ENCODE data around the gene PACRG.

The PACRG gene

GRCh38 chr6:163207431-163208383, 479.9 kb downstream of the PACRG start:
- DNase-seq (ENCODE audit: low spot score): no peak

GRCh38 chr6:163209005-163209404, 481.2 kb downstream of the PACRG start:
- DNase-seq (ENCODE audit: low spot score): no peak

DNA sequence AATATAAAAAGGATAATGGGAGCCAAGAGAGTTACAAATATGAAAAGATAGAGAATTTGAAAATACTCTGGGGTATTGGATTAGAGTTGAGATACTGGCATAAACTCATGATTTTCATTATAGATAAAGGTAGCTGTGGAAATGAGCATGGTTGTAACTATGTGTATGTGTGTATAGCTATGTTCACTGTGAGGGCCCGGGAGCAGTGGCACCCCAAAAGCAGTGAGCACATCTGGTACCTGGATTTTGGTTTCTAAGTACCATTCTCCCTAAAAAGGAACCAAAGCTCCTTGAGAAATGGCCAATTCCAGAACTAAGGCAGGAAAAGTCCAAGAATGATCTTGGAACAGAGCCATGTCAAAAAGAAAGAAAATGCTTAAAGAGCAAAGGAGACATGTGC, 484.3 kb downstream of the PACRG start:
- no peak for DNase-seq (ENCODE audit: low spot score)

DNA sequence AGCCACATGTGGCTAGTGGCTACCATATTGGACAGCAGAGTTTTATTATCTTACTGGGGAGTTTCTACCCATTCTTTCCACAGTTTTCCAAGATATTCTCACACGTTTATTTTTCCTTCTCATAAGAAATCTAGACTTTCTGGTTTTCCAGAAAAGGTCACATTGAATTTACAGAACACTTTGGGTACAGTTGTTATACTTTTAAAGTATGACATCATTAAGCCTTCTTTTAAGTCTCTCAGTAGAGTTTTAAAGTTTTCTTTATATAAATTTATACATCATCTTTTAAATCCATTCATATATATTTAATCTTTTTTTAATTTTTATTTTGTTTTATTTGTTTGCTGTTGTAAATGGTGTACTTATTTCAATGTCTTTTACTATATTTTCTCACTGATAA, 486.5 kb downstream of the PACRG start:
- DNase-seq (ENCODE audit: low spot score): no peak

DNA sequence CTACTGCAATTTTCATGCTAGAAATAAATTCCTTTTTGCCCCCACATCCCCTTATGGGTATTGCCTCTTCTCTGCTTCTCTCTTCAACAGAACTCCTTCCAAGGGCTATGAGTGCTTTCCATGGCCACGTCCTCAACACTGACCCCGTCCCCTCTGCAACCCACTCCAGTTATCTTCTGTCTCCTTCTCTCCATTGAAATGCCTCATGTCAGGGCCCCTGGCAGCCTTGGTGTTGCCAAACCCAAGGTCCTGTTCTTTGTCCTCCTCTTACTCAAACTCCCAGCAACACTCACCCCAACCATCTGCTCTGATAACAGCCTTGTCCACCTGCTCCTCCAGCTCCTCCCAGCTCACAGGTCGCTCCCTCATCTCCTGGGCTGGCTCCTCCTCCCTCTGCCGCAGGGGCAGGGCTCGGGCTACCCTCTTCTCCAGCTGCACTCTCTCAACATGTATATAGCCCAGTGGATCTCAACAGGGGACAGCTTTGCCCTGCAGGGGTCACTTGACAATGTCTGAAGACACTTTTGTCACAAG, 490.7 kb downstream of the PACRG start:
- no peak for DNase-seq (ENCODE audit: low spot score)

DNA sequence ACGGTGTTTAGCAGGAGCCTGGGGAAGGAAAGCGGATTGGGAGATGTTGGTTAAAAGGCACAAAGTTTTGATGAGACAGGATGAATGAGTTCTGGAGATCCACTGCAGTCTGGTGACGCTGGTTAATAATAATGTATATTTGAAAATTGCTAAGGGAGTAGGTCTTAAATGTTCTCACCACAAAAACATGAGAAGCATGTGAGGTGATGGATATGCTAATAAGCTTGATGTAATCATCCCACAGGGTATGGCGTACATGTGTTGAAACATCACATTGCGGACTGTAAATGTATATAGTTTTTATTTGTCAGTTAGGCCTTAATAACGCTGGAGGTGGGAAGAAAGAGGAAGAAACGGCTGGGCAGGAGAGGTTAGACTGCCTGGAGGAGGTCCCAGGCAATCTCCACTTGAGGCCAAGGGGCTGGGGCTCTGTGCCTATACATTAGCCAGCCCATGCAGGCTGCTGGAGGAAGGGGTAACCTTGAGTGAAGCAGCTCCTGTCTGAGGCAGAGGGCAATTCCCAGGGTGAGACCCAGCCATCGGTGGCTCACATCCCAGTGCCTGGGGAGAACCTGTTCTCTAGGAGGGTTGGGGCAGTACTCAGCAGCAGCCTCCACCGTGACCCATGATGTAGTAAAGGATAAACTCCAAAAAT, 498.5 kb downstream of the PACRG start:
- no peak for DNase-seq (ENCODE audit: low spot score)

- no peak for DNase-seq (ENCODE audit: low spot score)
These were observed 499.2 kb downstream of the PACRG start for GRCh38 chr6:163226836-163227485.

DNA sequence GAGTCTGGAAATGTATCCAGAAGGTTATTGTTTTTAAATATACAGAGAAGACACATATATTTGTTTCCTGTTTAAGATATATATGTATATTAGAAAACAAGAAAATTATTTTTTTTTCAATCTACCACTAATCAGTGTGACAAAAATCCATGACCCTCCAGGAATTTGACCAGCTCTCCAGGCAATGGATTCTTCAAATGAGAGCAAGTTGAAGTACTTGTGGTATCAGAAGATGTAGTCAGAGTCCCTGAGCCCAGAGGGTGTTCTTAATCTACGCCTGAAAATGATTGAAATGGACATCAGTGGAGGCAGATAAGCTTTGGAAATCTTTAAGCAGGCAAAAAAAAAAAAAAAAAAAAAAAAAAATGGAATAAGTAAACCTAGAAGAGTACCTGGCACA, 500.3 kb downstream of the PACRG start:
- no peak for DNase-seq (ENCODE audit: low spot score)

GRCh38 chr6:163229050-163229449, 501.3 kb downstream of the PACRG start:
- DNase-seq (ENCODE audit: low spot score): no peak

- DNase-seq (ENCODE audit: low spot score): no peak
These were observed 503.1 kb downstream of the PACRG start for GRCh38 chr6:163230901-163231300.

- no peak for DNase-seq (ENCODE audit: low spot score)
These were observed 503.7 kb downstream of the PACRG start for GRCh38 chr6:163231356-163232014.

DNA sequence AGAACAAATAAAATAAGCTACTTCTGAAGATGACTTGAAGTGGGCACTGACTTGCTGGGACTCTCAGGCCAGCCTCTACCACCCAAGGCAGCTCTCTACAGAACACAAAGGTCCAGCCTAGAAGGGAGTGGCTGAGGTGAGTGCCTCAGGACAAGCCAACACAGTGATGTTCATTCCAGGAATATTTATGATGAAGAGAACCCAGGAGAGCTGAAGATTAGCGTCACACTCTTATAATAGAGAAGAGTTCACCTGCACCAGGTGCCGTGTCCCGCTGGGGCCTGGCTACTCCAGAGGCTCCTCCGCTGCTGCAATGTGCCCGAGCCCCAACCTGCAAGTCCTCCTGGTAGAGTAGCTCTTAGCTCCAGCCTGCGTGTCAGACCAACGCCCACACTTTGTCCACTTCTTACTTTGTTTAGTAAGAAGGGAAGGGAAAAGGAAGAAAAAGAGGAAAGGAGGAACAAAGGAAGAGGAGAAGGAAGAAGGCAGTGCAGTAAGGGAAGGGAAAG, 504.3 kb downstream of the PACRG start:
- no peak for DNase-seq (ENCODE audit: low spot score)

GRCh38 chr6:163232649-163233048, 504.9 kb downstream of the PACRG start:
- no peak for DNase-seq (ENCODE audit: low spot score)

GRCh38 chr6:163237110-163237509, 509.3 kb downstream of the PACRG start:
- DNase-seq (ENCODE audit: low spot score): no peak

DNA sequence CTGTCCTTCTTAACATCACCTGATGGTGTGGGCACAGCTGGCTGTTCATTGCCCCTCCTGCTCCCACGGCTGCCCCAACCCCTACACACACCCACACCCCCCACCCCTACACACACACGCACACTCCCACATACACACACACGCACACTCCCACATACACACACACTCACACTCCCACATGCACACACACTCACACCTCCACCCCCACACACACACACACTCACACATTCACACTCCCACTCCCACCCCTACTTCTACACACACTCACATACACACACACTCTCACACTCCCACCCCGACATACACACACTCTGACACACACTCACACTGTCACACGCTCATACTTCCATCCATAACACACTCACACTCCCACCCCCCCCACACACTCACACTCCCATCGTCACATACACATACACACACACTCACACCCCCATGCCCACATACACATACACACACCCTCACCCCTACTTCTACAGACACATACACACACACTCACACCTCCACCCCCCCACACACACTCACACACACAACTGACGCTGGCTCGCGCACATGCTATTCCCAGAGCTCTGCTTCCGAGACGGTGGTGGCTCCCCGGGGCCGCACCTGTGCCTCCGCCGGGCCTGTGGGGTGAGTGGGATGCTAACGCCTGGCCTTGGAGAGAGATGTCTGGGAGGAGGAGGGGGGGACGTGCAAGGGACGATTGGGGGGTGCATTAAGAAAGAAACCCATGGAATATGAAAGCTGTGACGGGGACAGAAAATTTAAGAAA, 512.0 kb downstream of the PACRG start:
- no peak for DNase-seq (ENCODE audit: low spot score)

DNA sequence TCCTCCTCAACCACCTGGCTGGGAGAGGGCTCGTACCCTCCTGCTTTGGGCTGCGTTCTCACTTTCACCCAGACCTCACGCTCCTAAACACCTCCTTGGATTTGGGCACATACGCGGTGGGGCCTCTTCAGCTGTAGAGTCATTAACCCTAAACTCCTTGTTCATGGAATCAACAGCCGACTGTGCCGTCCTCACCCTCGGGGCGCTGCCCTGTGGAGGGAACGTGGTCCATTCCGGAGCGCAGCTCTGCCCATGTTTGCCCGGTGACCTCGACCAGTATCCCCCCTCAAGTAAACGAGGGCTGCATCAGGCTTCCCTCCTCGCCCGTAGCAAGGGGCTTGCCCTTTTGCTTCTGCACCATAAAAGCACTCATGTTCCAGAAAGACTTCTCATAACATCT, 512.8 kb downstream of the PACRG start:
- no peak for DNase-seq (ENCODE audit: low spot score)

- no peak for DNase-seq (ENCODE audit: low spot score)
These were observed 513.9 kb downstream of the PACRG start for GRCh38 chr6:163241683-163242082.

DNA sequence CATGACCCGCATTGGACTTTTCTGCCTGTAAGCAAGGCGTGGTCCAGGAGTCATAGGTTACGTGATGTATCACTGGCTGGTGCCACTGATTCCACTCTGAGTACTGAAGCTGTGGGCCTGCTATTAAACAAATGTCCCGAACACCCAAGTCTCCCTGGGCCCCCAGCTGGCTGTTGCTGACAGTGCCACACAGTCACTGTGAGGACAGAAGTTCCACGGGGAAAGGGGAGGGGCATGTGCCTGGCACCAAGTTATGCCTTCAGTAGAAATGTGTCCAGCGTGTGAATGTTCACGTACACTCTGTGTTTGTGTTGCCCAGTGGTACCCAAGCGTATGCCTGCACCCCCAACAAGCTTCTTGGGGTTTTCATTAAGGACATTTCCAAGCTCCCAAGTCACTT, 515.3 kb downstream of the PACRG start:
- DNase-seq (ENCODE audit: low spot score): no peak

DNA sequence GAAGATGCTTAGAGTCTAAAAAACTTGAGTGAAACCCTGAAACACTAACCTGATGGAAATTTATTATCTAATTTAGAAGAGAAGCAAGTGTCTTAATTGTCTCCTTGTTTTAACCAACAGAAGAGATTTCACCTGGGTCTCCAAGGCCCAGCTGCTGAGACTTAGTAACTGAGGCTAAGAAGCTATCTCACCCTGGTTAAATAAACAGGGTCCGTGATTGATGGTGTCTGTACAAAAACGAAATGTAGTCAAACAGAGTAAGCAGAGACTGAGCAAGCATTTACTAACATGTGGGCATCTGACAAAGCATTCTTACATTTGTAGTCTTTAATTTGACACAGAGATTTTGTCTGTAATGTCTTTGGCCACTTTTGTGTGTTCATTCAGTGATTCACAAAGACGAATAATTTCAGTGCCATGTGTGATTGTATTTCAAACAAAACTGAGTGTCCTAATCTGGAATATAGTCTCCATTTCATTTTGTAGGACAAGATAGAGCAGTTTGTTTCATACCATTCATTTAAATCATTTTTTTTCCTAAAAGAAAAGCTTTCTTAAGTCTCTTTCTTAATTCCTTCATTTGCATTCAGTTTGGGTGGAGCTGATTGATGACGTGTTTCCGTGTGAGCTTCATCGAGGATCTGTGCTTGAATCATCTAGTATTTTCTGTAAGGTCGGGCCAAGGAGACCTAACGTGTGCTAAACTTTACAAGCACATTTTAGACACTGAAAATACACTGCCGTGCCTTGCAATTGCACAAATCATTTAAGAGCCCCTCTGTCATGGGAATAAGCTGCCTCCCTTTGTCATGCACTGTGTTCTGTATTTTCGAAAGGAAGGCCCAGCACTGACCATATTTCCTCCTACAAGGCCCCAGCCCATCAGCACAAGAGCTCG, 516.2 kb downstream of the PACRG start:
- DNase-seq (ENCODE audit: low spot score): no peak

GRCh38 chr6:163248051-163248450, 520.3 kb downstream of the PACRG start:
- no peak for DNase-seq (ENCODE audit: low spot score)

All from RKO (cell line).